Measurements from ENCODE around the gene PDE6G. TPM values are rescaled to one million over a fixed set of nuclear protein-coding genes. Genes with fewer than 3 reads are reported as not detected.

PDE6G gene
- total and polyA plus RNA-seq, 2 donors (not counting 3 experiments of a cell fraction or from before 2014, with no cell fraction given) = 1.8 to 3.7 TPM

DNA sequence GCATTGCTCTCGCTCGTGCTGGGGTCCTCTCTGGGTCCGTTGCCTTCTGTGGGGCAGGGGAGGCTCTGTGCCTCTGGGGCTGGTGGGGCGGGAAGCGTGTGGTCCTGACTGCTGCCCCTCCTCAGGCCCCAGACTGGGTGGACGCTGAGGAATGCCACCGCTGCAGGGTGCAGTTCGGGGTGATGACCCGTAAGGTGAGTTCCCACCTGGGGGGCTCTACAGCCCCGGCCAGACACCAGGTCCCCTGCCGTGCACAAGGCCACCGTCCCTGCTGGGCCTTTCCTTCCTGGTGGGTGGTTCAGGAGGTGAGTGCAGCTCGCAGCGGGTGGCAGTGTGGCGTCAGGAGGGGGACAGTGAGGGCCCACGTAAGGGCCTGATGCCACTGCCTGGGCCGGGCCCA, 34.2 kb upstream of the PDE6G start:
- H3K9me3 ChIP-seq (replicated peaks; ENCODE audit: control insufficient read depth, insufficient read depth, low read length) = no peaks in the 10 kb centered on the region
- dilution Hi-C loops (cut with MboI; ENCODE audit: extremely low pct_ligation_motif_present, low sequenced_read_pairs) = no loop called here
- no peak overlapping the region for H3K4me2 ChIP-seq (ENCODE audit: insufficient read depth, low read length)
- H3K79me2 ChIP-seq (ENCODE audit: control insufficient read depth, insufficient read depth, low read length) = peaks cover 54% of the 10 kb centered on the region
- H3K4me3 ChIP-seq (replicated peaks in 1 of 3; ENCODE audit: insufficient read depth in 1 of 3, low read depth in 1 of 3, low read length in 3 of 3) = no peak overlapping the region
- peaks cover 2% of the 10 kb centered on the region for H3K4me1 ChIP-seq (ENCODE audit: control insufficient read depth, extremely low read depth, insufficient read depth, low read length)
- no peaks in the 10 kb centered on the region for H3K27me3 ChIP-seq (ENCODE audit: control insufficient read depth in 2 of 2, insufficient read depth in 2 of 2, low read length in 2 of 2)
- FAIRE-seq (no peak), DNase-seq (ENCODE audit: low read depth, low spot score) (no peak)
- ChIA-PET POLR2A (no interaction called here), CTCF (no interaction called here)
- TF ChIP-seq JUN (IDR thresholded peaks at IDR 0.05; ENCODE audit: borderline replicate concordance, insufficient read depth, insufficient read length, low read depth) (no peak), MAX (IDR thresholded peaks at IDR 0.05; ENCODE audit: insufficient read depth, insufficient read length) (no peak), EZH2 (IDR thresholded peaks at IDR 0.05; ENCODE audit: borderline replicate concordance, low read depth, low read length, severe bottlenecking) (no peak), CTCF (IDR thresholded peaks at IDR 0.05; ENCODE audit: extremely low read depth in 1 of 2, insufficient read depth in 1 of 2, low read depth in 1 of 2, low read length in 2 of 2) (no peak), POLR2AphosphoS5 (IDR thresholded peaks at IDR 0.05; ENCODE audit: insufficient read depth, low read depth, low read length) (no peak), POLR2A (IDR thresholded peaks at IDR 0.05; ENCODE audit: low read depth, low read length) (no peak), FOS (IDR thresholded peaks at IDR 0.05; ENCODE audit: borderline replicate concordance, insufficient read depth, low read length) (no peak), MYC (IDR thresholded peaks at IDR 0.05; ENCODE audit: low read depth, low read length) (no peak), GATA2 (IDR thresholded peaks at IDR 0.05; ENCODE audit: insufficient read depth, insufficient read length, low read depth, low read length) (no peak)
- no peaks in the 10 kb centered on the region for H3K9me1 ChIP-seq (replicated peaks; ENCODE audit: control insufficient read depth, extremely low read depth, insufficient read depth, low read length)
- no peak overlapping the region for H3K9ac ChIP-seq (replicated peaks; ENCODE audit: extremely low read depth, insufficient read depth, low read length)
- intact Hi-C loops (cut with micrococcal nuclease) = no loop called here
- H2AFZ ChIP-seq (ENCODE audit: low read depth, low read length) = no peak overlapping the region
- no peak overlapping the region for H3K27ac ChIP-seq (ENCODE audit: insufficient read depth, low read depth, low read length)
- no TSS peak for BruUV-seq (replicated peaks)
- no peaks in the 10 kb centered on the region for H4K20me1 ChIP-seq (replicated peaks; ENCODE audit: control insufficient read depth, extremely low read depth, insufficient read depth, low read length)
- peaks cover 27 to 93% of the 10 kb centered on the region in 2 experiments for H3K36me3 ChIP-seq (ENCODE audit: control insufficient read depth in 2 of 2, extremely low read depth in 1 of 2, insufficient read depth in 2 of 2, low read length in 2 of 2)

Data from endothelial cell of umbilical vein (primary cell).